Esophagus squamous epithelium (tissue), 4 donors: Measurements from ENCODE around the gene CDYL.

Experiments used
- POLR2A ChIP-seq, 4 donors: fragments of 450-650 bp; IDR thresholded peaks; one replicate each; pipeline ENCODE4 v1.6.1; 2017; ENCODE audit warnings: antibody characterized with exemption in 4 of 4, mild to moderate bottlenecking in 4 of 4, moderate library complexity in 3 of 4
- TF ChIP-seq, protein P1 (sequence below), 6 experiments: fragments of 450-650 bp in 4 of 6; fragments of 200-600 bp in 2 of 6; sonication (generic) in 2 of 6; IDR thresholded peaks; one replicate each; pipeline ENCODE4 v1.5.1; 2016 to 2019; ENCODE audit warnings: antibody characterized with exemption in 6 of 6, mild to moderate bottlenecking in 4 of 6, moderate library complexity in 4 of 6

- TF ChIP-seq, protein P1, sequence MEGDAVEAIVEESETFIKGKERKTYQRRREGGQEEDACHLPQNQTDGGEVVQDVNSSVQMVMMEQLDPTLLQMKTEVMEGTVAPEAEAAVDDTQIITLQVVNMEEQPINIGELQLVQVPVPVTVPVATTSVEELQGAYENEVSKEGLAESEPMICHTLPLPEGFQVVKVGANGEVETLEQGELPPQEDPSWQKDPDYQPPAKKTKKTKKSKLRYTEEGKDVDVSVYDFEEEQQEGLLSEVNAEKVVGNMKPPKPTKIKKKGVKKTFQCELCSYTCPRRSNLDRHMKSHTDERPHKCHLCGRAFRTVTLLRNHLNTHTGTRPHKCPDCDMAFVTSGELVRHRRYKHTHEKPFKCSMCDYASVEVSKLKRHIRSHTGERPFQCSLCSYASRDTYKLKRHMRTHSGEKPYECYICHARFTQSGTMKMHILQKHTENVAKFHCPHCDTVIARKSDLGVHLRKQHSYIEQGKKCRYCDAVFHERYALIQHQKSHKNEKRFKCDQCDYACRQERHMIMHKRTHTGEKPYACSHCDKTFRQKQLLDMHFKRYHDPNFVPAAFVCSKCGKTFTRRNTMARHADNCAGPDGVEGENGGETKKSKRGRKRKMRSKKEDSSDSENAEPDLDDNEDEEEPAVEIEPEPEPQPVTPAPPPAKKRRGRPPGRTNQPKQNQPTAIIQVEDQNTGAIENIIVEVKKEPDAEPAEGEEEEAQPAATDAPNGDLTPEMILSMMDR (IDR thresholded peaks at IDR 0.05), result no peak
- no peak for TF ChIP-seq POLR2A (IDR thresholded peaks at IDR 0.05)
Measured at GRCh38 chr6:4997862-4998261, 221.7 kb downstream of the CDYL start.
